AG09309 (cell line): Measurements from ENCODE around the gene CEMIP.

Experiments
- DNase-seq: peaks from one replicate; pipeline ENCODE4 v3.0.0-alpha.2; 2010; ENCODE audit warnings: low read depth
- H3K4me3 ChIP-seq: 2 replicates; pipeline ENCODE4 v1.5.1; 2011; ENCODE audit warnings: mild to moderate bottlenecking, low read depth, low read length, moderate library complexity; ENCODE audit not compliant: control insufficient read depth
- TF ChIP-seq, protein P1 (sequence below): IDR thresholded peaks from 2 replicates; pipeline ENCODE4 v1.5.1; 2011; ENCODE audit warnings: mild to moderate bottlenecking, low read depth, low read length, inconsistent platforms; ENCODE audit not compliant: insufficient read depth, control insufficient read depth; ENCODE audit errors: missing control alignments

Gene CEMIP

DNA sequence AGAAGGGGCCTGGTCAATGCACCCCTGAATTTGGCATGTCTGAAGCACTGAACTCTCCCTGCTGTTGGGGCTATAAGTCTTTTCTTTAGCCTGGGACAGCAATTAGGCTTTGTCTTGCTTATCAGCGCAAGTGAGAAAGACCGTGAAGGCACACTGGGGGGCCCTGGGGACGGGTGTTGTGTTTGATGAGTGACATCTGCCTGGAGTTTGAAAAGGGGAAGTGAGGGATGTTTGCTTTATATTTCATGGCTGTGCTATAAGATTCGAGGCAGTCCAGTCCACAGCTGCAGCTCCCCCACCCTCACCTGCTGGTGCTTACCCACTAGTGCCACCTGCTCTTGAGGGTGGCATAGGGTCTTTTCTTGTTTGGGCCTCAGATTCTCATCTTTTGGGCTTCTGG is 44.8 kb downstream of the CEMIP start:
- TF ChIP-seq, protein P1, sequence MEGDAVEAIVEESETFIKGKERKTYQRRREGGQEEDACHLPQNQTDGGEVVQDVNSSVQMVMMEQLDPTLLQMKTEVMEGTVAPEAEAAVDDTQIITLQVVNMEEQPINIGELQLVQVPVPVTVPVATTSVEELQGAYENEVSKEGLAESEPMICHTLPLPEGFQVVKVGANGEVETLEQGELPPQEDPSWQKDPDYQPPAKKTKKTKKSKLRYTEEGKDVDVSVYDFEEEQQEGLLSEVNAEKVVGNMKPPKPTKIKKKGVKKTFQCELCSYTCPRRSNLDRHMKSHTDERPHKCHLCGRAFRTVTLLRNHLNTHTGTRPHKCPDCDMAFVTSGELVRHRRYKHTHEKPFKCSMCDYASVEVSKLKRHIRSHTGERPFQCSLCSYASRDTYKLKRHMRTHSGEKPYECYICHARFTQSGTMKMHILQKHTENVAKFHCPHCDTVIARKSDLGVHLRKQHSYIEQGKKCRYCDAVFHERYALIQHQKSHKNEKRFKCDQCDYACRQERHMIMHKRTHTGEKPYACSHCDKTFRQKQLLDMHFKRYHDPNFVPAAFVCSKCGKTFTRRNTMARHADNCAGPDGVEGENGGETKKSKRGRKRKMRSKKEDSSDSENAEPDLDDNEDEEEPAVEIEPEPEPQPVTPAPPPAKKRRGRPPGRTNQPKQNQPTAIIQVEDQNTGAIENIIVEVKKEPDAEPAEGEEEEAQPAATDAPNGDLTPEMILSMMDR: no peak
- no peak overlapping the region for H3K4me3 ChIP-seq
- no peak for DNase-seq

DNA sequence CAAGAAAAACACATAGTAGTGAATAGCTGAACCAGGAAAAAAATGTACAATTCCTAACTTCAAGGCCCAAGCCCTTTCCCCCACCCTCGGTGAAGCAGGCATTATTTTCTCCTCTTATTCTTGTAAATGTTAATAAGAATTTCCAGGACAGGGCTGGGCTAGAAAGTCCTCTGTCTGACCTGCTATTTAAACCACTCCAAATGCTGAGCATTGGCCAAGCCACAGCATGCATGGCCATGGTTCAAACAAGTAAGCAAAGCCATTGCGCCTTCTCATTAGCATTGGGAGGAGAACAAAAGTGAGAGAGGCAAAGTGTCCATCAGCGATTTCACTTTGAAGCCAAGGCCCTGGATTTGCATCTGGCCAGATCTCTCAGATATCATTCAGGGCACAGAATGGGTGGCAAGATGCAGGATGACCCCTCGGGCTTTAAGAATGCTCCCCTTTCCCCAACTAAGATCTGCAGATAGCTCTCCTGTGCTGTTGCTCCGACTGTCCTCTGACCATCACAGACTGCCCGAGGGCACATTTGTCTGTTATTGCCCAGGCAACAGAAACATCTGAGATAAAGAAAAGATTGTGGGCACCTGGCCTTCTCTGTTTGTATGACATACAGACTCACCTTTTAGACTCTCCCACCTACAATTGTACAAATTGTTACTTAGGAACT is 46.3 kb downstream of the CEMIP start:
- TF ChIP-seq, protein P1: no peak
- no peak for DNase-seq
- no peak overlapping the region for H3K4me3 ChIP-seq

DNA sequence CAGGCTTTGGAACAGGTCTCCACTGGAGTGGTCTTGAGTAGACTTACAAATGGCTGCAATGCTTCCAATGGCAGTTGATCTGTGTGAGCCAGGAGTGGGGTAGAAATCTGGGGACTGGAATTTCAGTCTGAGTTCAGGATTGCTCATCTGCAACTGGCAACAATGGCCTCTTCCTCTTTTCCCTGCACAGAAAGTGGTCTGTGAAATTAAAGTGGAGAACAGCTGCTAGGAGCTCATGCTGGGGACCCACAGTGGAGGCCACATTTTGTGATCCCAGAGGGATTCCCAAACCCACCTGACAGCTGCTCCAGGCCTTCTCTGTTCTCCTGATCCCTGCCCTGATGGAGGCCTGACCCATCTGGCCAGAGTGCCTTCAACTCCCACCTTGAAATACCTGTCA is 49.6 kb downstream of the CEMIP start:
- TF ChIP-seq, protein P1: no peak
- no peak for DNase-seq
- no peak overlapping the region for H3K4me3 ChIP-seq

DNA sequence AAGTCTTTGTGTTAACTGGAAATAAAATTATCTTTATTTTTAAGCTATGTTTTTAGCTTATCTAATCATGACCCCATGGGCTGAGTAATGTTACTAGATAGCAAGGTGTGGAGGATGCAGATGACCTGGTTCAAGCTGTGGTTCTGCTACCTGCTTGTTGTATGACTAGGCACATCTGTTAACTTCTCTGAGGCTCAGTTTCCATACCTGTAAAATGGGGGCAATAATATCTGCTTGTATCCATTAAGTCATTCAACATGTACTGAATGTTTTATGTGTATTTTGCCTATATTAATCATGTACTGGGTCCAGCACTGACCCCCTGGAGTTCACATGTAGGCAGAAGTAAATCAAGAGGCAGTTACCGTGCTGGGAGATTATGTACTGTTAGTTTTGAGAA is 51.5 kb downstream of the CEMIP start:
- DNase-seq: no peak
- TF ChIP-seq, protein P1: no peak
- no peak overlapping the region for H3K4me3 ChIP-seq

DNA sequence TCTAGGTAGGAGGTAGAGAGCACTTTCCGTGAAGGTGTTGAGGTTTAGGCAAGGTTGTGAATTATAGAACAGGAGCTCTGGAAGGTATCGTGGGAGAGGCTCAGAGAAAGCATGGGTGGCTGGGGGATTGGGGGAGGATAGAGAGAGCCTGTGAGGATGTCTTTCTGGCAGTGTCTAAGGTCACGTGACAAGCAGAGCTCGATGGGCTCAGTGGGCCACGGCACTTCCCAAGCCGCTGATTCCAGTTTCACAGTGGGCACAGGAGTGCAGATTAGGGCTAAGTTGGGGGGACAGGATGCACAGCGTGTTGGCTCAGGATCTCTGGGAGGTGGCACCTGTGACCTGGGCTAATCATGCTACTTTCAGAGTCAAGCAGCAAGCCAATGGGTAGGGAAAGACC is 52.0 kb downstream of the CEMIP start:
- DNase-seq: no peak
- TF ChIP-seq, protein P1: no peak
- no peak overlapping the region for H3K4me3 ChIP-seq

DNA sequence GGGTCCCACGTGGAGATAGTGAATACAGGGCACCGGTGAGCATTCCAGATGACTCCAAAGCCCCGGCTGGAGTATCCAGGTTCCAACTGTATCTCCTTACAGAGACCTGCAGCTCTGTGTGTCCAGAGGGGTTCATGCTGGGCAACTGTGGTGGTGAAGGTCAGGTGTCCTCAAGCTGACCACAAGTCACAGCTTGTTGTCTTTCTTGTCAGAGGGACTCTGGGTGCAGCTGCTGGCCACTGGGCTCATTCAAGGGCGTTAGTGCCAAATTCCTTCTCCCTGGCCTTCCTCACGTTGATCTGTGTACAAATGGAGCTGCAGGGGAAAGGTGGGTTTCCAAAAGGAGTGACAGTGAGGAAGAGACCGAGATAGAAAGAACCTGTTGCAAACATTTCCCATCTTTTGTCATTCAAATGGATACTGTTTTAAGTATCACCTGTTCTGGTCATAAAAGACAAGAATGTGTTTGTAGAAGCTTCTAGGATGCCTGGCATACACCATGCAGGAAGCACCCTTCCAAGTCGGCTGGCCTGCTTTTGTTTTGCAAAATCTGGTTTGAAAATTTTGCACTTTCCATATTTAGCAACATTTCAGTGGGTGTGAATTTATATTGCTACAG is 52.5 kb downstream of the CEMIP start:
- H3K4me3 ChIP-seq: no peak overlapping the region
- TF ChIP-seq, protein P1: no peak
- no peak for DNase-seq
